ENCODE results near the gene CDC34.

Gene CDC34

GRCh38 chr19:542173-542866, 10.8 kb downstream of the CDC34 start:
- DNase-seq (ENCODE audit: low spot score): no peak

- no peak for DNase-seq (ENCODE audit: low spot score)
Observed at GRCh38 chr19:543910-544608, 12.5 kb downstream of the CDC34 start, which contains the start of gene GZMM. TSS of gene GZMM (plus strand) at chr19:544053. CDS start at chr19:544072, 19 bp downstream.

GRCh38 chr19:547117-547516, 15.6 kb downstream of the CDC34 start:
- no peak for DNase-seq (ENCODE audit: low spot score)

GRCh38 chr19:547836-548720, 16.5 kb downstream of the CDC34 start:
- no peak for DNase-seq (ENCODE audit: low spot score)

- no peak for DNase-seq (ENCODE audit: low spot score)
Observed at GRCh38 chr19:548886-549830, 17.6 kb downstream of the CDC34 start.

- no peak for DNase-seq (ENCODE audit: low spot score)
Observed at GRCh38 chr19:554817-555216, 23.3 kb downstream of the CDC34 start.

GRCh38 chr19:555474-555808, 23.9 kb downstream of the CDC34 start:
- no peak for DNase-seq (ENCODE audit: low spot score)

GRCh38 chr19:556611-557382, 25.2 kb downstream of the CDC34 start:
- DNase-seq (ENCODE audit: low spot score): no peak

- no peak for DNase-seq (ENCODE audit: low spot score)
Observed at GRCh38 chr19:558770-559439, 27.3 kb downstream of the CDC34 start.

- no peak for DNase-seq (ENCODE audit: low spot score)
Observed at GRCh38 chr19:560121-560520, 28.6 kb downstream of the CDC34 start.

GRCh38 chr19:566403-566802, 34.8 kb downstream of the CDC34 start:
- peak; percentile 84 for DNase-seq (ENCODE audit: low spot score)

- no peak for DNase-seq (ENCODE audit: low spot score)
Observed at GRCh38 chr19:566844-567243, 35.3 kb downstream of the CDC34 start.

- no peak for DNase-seq (ENCODE audit: low spot score)
Observed at GRCh38 chr19:567296-567900, 35.8 kb downstream of the CDC34 start.

- no peak for DNase-seq (ENCODE audit: low spot score)
Observed at GRCh38 chr19:570251-570686, 38.7 kb downstream of the CDC34 start.

- DNase-seq (ENCODE audit: low spot score): peak; percentile 87
Observed at GRCh38 chr19:570937-571565, 39.5 kb downstream of the CDC34 start.

- DNase-seq (ENCODE audit: low spot score): peak; percentile 71
Observed at GRCh38 chr19:571566-571974, 40.0 kb downstream of the CDC34 start.

GRCh38 chr19:572140-572742, 40.7 kb downstream of the CDC34 start, which contains the start of gene BSG:
TSS of gene BSG (plus strand) at chr19:572596. CDS start at chr19:572635, 39 bp downstream.
- DNase-seq (ENCODE audit: low spot score): peak; percentile 99

- no peak for DNase-seq (ENCODE audit: low spot score)
Observed at GRCh38 chr19:572743-573518, 41.4 kb downstream of the CDC34 start.
